ENCODE results near the gene AREG. TPM values are rescaled to one million over a fixed set of nuclear protein-coding genes. Genes with fewer than 3 reads are reported as not detected.

Gene AREG
- total and polyA plus RNA-seq, 9 of the 15 experiments (the other 6 are each of a cell fraction or from before 2014, with no cell fraction given), result 1.4 to 7.7 (median 5.4) TPM

- TF ChIP-seq RCOR1 (IDR thresholded peaks at IDR 0.05; ENCODE audit: borderline replicate concordance in 1 of 2, low read depth in 2 of 2, low read length in 2 of 2) (no peak), CBX8 (IDR thresholded peaks at IDR 0.05; ENCODE audit: borderline replicate concordance, extremely low read depth, low read depth, low read length, poor library complexity, severe bottlenecking) (no peak), ZNF507 (tag; conservative IDR thresholded peaks at IDR 0.05) (no peak), PBX2 (CRISPR knock-in tag; IDR thresholded peaks at IDR 0.05; ENCODE audit: low read depth) (no peak), PBX2 (tag; conservative IDR thresholded peaks at IDR 0.05; ENCODE audit: low read depth) (0 out of 2 replicates have a peak, but pooled peaks have one; percentile 14), NFE2 (IDR thresholded peaks at IDR 0.05; ENCODE audit: low read depth) (no peak), MEIS2 (IDR thresholded peaks at IDR 0.05; ENCODE audit: partially characterized antibody) (peak; percentile 73), ZNF830 (CRISPR knock-in tag; IDR thresholded peaks at IDR 0.05) (no peak), FOXM1 (IDR thresholded peaks at IDR 0.05; ENCODE audit: low read depth) (peak; percentile 68; the same call in 1 of the 2 replicates), FOXM1 (CRISPR knock-in tag; IDR thresholded peaks at IDR 0.05; ENCODE audit: low read depth) (no peak), TCFL5 (CRISPR knock-in tag; conservative IDR thresholded peaks at IDR 0.05) (no peak)
Observed at GRCh38 chr4:74433541-74434172, 11.3 kb upstream of the AREG start (continued).

All from K562 (cell line).